HG03280 (cell line): ENCODE results near the gene ATP11A.

ENCODE experiments used
- ATAC-seq: cut with Tn5 transposase; IDR thresholded peaks from one replicate; pipeline ENCODE4 v1.9.1; 2021; ENCODE audit warnings: mild to moderate bottlenecking, moderate library complexity; ENCODE audit not compliant: unreplicated experiment

The ATP11A gene

GRCh38 chr13:112756967-112757758 is 67.3 kb downstream of the ATP11A start:
- no peak for ATAC-seq

- ATAC-seq, result no peak
Measured at GRCh38 chr13:112757759-112758086, 67.9 kb downstream of the ATP11A start.

DNA sequence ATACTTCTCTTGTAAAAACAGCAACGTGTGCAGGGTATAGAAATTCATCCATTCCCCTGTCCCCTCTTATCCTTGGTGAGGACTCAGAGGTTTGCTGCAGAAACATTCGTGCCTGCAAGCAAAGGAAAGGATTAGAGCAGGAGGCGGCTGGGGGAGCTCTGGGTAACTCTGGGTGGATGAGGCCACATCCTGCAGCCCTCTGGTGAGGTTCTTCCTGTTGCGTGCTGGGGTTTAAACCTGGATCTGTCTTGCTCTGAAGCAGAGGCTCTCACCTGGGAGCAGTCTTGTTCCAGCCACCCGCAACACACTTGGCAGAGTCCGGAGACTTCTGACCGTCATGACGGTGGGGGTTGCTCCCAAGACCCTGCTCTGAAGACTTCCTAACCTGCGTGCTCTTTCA is 69.2 kb downstream of the ATP11A start:
- no peak for ATAC-seq

- no peak for ATAC-seq
Measured at GRCh38 chr13:112759827-112760226, 70.0 kb downstream of the ATP11A start.

DNA sequence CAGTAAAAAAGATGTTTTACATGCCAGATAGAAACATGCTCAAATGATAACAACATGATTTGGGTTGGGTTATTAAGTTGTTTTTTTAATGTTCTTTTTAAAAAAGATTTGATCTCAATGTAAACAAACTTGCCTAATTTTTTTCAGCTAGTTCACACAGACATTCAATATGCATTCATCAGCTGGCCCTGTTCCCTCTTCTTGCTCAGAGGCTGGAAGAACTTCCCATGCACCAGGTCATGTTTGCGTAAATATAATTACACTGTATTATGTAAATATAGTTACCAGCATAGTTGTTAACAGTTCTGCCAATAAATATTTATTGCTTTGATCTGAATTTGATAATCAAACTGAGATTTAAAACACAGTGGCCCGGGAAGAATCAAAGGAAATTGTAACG is 70.6 kb downstream of the ATP11A start:
- ATAC-seq, result no peak

DNA sequence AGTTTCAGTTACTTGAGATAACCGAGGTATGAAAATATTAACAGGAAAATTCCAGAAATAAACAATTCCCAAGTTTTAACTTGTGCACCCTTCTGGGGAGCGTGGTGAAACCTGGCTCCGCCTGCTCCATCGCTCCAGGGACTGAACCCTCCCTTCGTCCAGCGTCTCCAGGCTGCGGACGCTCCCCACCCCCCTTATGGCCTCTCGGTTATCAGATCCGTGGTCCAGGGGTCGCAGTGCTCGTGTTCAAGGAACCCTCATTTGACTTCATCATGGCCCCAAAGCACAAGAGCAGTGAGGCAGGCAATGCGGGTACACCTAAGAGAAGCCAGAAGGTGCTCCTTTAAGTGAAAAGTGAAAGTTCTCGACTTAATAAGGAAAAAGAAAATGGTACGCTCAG is 71.1 kb downstream of the ATP11A start:
- ATAC-seq, result no peak

GRCh38 chr13:112761701-112762689 is 72.2 kb downstream of the ATP11A start:
- no peak for ATAC-seq

DNA sequence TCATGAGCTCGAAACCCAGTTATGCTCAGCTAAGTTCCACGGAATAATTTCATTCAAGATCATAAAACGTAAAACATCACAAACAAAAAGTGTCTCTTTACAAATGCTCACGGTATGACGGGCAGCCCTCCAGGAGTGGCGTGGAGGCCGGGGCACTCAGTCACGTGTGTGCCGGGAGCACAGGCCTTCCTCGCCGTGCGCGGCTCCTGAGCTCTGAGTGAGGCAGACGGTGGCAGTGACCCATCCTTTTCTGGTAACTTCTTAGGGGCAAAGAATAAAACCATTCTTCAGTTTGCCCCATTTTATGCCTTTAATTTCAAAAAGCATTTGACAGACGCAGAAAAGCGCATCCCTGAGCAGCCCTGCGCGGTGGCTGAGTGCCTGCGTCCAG is 72.8 kb downstream of the ATP11A start:
- ATAC-seq, result no peak

DNA sequence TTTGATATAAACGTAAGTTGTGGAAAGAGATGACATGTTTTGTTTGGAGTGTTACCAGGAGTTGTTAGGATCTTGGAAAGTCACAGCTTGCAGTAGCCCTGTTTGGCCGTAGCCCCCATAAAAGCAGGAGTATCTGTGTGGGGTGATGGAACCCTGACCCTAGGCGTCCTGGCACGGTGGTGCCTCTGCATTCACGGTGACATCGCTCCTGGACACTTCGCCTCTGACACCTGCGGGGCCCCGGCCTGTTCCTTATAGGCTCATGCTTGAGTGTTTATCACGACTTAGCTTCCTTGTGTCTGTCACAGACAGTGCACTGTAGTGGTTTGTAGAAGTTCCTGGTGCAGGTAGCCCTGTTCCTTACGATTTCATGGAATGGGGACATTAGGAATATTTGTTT is 74.2 kb downstream of the ATP11A start:
- ATAC-seq, result no peak

GRCh38 chr13:112764864-112765561 is 75.2 kb downstream of the ATP11A start:
- no peak for ATAC-seq

- no peak for ATAC-seq
Measured at GRCh38 chr13:112765731-112766130, 75.9 kb downstream of the ATP11A start.

- ATAC-seq, result no peak
Measured at GRCh38 chr13:112766336-112766735, 76.5 kb downstream of the ATP11A start.

- ATAC-seq, result peak; percentile 88
Measured at GRCh38 chr13:112767506-112768471, 78.0 kb downstream of the ATP11A start.

DNA sequence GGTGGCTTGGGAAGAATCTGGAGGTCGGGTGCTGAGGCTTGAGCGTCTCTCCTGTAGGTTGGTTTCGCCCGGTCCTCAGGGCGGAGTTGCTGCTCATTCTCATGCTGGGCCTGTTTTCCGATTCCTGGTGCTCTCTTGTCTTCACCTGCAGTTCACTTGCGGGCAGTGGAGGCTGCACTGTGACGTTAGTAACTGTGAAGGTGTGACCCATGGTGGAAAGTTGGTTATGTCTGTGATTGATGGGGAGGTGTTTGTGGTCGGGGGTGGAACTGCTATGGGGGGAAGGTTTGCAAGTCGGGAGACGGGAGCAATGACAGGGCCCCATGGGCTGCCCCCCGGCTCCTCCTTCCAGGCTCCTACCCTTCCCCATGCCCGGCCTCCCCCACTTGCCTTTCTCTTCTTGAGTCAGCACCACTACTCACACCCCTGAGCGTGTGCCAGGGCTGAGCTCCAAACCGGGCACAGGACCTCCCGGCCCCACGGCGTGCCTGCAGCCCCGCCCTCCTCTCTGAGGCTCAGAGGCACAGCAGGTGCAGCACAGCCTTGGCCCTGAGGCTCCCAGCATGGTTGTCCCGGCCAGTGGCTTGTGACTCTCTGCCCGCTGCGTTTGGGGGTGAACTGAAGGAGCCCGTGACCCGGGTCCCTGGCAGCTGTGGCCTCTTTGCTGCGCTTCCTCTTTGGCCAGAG is 79.1 kb downstream of the ATP11A start:
- ATAC-seq, result no peak

GRCh38 chr13:112769615-112770014 is 79.8 kb downstream of the ATP11A start:
- ATAC-seq, result no peak

DNA sequence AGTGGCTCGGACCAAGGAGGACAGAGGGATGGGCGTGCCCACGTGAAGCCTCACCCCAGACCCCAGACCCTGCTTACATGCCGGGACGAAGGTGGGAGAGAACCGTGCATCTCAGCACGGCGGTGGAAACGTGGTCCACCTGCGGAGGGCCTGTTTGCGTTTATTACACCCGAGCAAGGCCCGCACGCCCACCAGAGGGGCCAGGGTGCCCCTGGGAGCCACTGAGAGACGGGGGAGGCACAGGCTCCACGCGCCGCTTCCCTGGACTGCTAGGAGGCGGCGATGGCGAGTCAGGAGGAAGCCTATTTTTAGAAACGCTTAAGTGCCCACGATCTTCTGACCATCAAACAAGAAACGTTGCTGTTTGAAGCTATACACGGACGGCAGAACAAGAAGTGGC is 80.7 kb downstream of the ATP11A start:
- ATAC-seq, result no peak

- no peak for ATAC-seq
Measured at GRCh38 chr13:112771139-112771876, 81.5 kb downstream of the ATP11A start.

DNA sequence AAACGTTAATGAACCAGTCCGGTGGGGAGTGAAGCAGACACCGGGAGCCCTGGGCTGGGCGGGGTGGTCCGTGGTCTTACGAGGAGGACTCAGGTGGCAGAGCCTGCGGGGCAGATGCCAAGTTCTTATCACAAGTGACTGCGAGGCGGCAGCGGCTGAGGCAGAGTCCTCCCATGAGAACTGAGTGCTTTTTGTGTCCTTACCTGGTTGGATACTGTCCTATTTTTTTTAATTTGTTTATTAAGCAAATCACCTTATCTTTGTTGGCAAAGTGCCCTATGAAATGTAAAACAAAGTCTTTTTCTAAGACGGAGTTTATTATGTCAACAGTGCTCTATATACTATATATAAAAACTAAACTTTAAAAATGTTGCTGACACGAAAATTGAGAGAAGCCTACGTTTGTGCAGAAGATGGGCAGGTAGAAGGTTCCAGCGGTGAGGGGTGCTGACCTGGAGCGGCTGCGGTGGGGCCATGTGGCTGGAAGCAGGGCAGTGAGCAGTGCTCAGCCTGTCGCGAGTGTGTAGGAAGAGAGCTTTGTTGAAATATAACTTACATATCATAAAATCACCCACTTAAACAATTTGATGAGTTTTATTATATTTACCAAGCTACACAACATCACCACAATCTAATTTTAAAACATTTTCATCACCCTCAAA is 82.2 kb downstream of the ATP11A start:
- no peak for ATAC-seq

DNA sequence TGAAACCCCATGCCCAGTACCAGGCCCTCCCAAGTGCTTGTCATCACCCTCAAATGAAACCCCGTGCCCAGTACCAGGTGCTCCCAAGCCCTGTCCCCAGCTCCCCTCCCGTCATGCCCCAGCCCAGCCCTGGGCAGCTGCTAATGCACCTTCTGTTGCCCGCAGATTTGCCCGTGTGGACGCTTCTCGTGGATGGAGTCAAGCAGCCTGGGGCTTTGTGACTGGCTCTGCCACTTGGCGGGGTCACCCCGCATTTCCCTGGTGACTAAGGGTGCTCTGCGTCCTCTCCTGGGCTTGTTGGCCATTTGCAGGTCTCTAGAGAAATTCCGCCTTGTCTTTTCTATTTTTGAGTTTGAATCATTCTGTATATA is 82.7 kb downstream of the ATP11A start:
- ATAC-seq, result no peak
